Measurements from ENCODE around the gene COASY.

COASY gene

GRCh38 chr17:42559075-42559474, 2.9 kb upstream of the COASY start:
- H3K4me1 ChIP-seq (ENCODE audit: low read depth, poor library complexity, severe bottlenecking), result peaks cover 39% of the 10 kb centered on the region
- peaks cover 21% of the 10 kb centered on the region for H3K79me2 ChIP-seq (ENCODE audit: insufficient read depth, low read depth)
- H3K9ac ChIP-seq, result no peak overlapping the region
- no peak overlapping the region for H3K4me2 ChIP-seq
- H3K27ac ChIP-seq, result no peak overlapping the region
- H3K4me3 ChIP-seq (IDR thresholded peaks at IDR 0.05; ENCODE audit: insufficient read depth, low read depth, low read length), result no peak overlapping the region
- H3K27me3 ChIP-seq (ENCODE audit: insufficient read depth, low read depth), result no peaks in the 10 kb centered on the region; the same call in 1 of the 2 replicates
- H4K20me1 ChIP-seq (ENCODE audit: insufficient read depth), result no peaks in the 10 kb centered on the region
- H3K36me3 ChIP-seq (ENCODE audit: insufficient read depth), result no peaks in the 10 kb centered on the region; the same call in 1 of the 2 replicates
- TF ChIP-seq CTCF (conservative IDR thresholded peaks at IDR 0.05; ENCODE audit: low read depth, low read length), result no peak
- no peak overlapping the region for H2AFZ ChIP-seq (ENCODE audit: low read depth)

GRCh38 chr17:42560246-42560645, 1.7 kb upstream of the COASY start:
- no peak overlapping the region; the same call in 1 of the 2 replicates for H3K4me2 ChIP-seq
- H2AFZ ChIP-seq (ENCODE audit: low read depth), result no peak overlapping the region
- H3K9ac ChIP-seq, result no peak overlapping the region
- H3K27ac ChIP-seq, result no peak overlapping the region
- no peaks in the 10 kb centered on the region; the same call in 1 of the 2 replicates for H3K27me3 ChIP-seq (ENCODE audit: insufficient read depth, low read depth)
- H3K36me3 ChIP-seq (ENCODE audit: insufficient read depth), result no peaks in the 10 kb centered on the region; the same call in 1 of the 2 replicates
- no peak for TF ChIP-seq CTCF (conservative IDR thresholded peaks at IDR 0.05; ENCODE audit: low read depth, low read length)
- H4K20me1 ChIP-seq (ENCODE audit: insufficient read depth), result no peaks in the 10 kb centered on the region
- no peak overlapping the region for H3K4me3 ChIP-seq (IDR thresholded peaks at IDR 0.05; ENCODE audit: insufficient read depth, low read depth, low read length)
- H3K79me2 ChIP-seq (ENCODE audit: insufficient read depth, low read depth), result peaks cover 21% of the 10 kb centered on the region
- H3K4me1 ChIP-seq (ENCODE audit: low read depth, poor library complexity, severe bottlenecking), result peaks cover 34% of the 10 kb centered on the region

- Histone ChIP-seq H3K4me2 (peak overlapping the region; percentile 66), H3K9ac (peak overlapping the region; percentile 65), H2AFZ (ENCODE audit: low read depth) (peak overlapping the region; percentile 81; the same call in 1 of the 2 replicates), H3K36me3 (ENCODE audit: insufficient read depth) (no peaks in the 10 kb centered on the region; the same call in 1 of the 2 replicates), H4K20me1 (ENCODE audit: insufficient read depth) (no peaks in the 10 kb centered on the region), H3K27me3 (ENCODE audit: insufficient read depth, low read depth) (no peaks in the 10 kb centered on the region), H3K4me3 (IDR thresholded peaks at IDR 0.05; ENCODE audit: insufficient read depth, low read depth, low read length) (peak overlapping the region; percentile 31), H3K27ac (peak overlapping the region; percentile 47), H3K79me2 (ENCODE audit: insufficient read depth, low read depth) (peaks cover 25% of the 10 kb centered on the region), H3K4me1 (ENCODE audit: low read depth, poor library complexity, severe bottlenecking) (peaks cover 34% of the 10 kb centered on the region)
- TF ChIP-seq CTCF (conservative IDR thresholded peaks at IDR 0.05; ENCODE audit: low read depth, low read length), result no peak
Measured at GRCh38 chr17:42562388-42563142, 617 bp downstream of the COASY start.

- Histone ChIP-seq H3K36me3 (ENCODE audit: insufficient read depth) (no peaks in the 10 kb centered on the region; the same call in 1 of the 2 replicates), H3K79me2 (ENCODE audit: insufficient read depth, low read depth) (peaks cover 30% of the 10 kb centered on the region), H3K4me1 (ENCODE audit: low read depth, poor library complexity, severe bottlenecking) (peaks cover 38% of the 10 kb centered on the region), H3K4me3 (IDR thresholded peaks at IDR 0.05; ENCODE audit: insufficient read depth, low read depth, low read length) (no peak overlapping the region), H4K20me1 (ENCODE audit: insufficient read depth) (no peaks in the 10 kb centered on the region), H3K9ac (no peak overlapping the region), H3K27me3 (ENCODE audit: insufficient read depth, low read depth) (no peaks in the 10 kb centered on the region), H3K27ac (no peak overlapping the region), H2AFZ (ENCODE audit: low read depth) (no peak overlapping the region), H3K4me2 (peak overlapping the region; percentile 66)
- no peak for TF ChIP-seq CTCF (conservative IDR thresholded peaks at IDR 0.05; ENCODE audit: low read depth, low read length)
Measured at GRCh38 chr17:42563143-42563509, 1.2 kb downstream of the COASY start.

Measured in KMS-11 (cell line).